ENCODE results near the gene ENOSF1.
A peak's percentile ranks its signal among the peaks of the same experiment; 100 is the strongest.
"Not testable (repeated sequence)": the region's sequence is repeated elsewhere in the genome, so short reads cannot be mapped to it uniquely, and the experiment has no call there.

The ENOSF1 gene

DNA sequence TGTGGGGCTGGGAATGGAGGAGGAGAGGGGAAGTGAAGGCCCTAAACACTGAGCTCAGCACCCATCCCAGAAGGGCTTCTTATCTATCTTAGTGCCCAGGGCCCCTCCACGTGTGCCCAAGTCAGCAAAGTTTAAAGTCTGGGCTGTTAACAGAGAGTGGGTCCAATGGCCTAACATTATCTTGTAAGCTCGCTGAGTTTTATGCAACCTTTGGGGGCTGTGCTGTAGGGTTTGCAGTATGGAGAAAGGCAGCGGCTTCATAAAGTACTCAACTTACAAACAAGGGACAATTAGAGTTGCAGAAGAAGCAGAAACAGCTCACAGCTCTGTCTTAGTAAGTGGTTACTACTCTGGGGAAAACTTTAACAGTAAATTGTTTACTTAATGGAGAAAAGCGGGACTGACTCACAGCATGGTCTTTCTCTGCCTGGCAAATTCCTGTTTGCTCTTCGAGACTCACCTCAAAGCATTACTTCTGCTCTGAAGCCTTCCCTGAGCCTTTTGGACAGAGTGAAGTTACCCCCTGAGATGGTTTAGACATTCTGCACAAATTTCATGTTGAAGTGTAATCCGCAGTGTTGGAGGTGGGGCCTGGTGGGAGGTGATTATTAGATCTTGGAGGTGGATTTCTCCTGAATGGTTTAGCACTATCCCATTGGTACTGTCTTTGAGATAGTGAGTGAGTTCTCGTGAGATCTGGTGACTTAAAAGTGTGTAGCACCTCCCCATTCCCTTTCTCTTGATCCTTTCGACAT is 9.0 kb downstream of the ENOSF1 start:
- Histone ChIP-seq H3K4me1 (ENCODE audit: control insufficient read depth, insufficient read depth, low read length) (peaks cover 18% of the 10 kb centered on the region), H3K4me3 (ENCODE audit: low read length) (no peak overlapping the region), H3K36me3 (ENCODE audit: control insufficient read depth, insufficient read depth, low read length, severe bottlenecking) (peaks cover 13% of the 10 kb centered on the region), H3K27me3 (replicated peaks; ENCODE audit: control insufficient read depth, insufficient read depth, low read length) (no peaks in the 10 kb centered on the region), H3K9me3 (ENCODE audit: control insufficient read depth, low read length) (no peaks in the 10 kb centered on the region), H3K9ac (ENCODE audit: low read length) (no peak overlapping the region)
- peak; percentile 41 for DNase-seq (ENCODE audit: low read depth)

GRCh38 chr18:697800-698199 is 14.6 kb downstream of the ENOSF1 start:
- no peak overlapping the region for H3K9ac ChIP-seq (ENCODE audit: low read length)
- no peaks in the 10 kb centered on the region for H3K9me3 ChIP-seq (ENCODE audit: control insufficient read depth, low read length)
- H3K27me3 ChIP-seq (replicated peaks; ENCODE audit: control insufficient read depth, insufficient read depth, low read length): no peaks in the 10 kb centered on the region
- H3K4me3 ChIP-seq (ENCODE audit: low read length): no peak overlapping the region
- peaks cover 6% of the 10 kb centered on the region for H3K4me1 ChIP-seq (ENCODE audit: control insufficient read depth, insufficient read depth, low read length)
- DNase-seq (ENCODE audit: low read depth): no peak
- peaks cover 24% of the 10 kb centered on the region for H3K36me3 ChIP-seq (ENCODE audit: control insufficient read depth, insufficient read depth, low read length, severe bottlenecking)

DNA sequence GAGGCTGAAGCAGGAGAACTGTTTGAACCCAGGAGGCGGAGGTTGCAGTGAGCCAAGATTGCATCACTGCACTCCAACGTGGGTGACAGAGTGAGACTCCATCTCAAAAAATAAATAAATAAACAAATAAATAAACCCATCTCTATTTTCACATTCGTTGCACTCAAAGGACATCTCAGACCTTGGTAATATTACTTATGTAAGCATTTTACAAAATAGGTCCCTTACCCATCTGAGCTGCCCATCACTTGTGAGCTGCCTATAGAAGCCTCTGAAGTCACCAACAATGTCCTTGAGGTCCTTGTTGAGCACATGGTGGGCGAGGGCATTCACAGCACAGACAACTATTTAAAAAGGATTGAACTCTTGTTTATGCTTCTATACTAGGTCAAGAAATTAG is 15.4 kb downstream of the ENOSF1 start:
- H3K9me3 ChIP-seq (ENCODE audit: control insufficient read depth, low read length): no peaks in the 10 kb centered on the region
- H3K4me3 ChIP-seq (ENCODE audit: low read length): no peak overlapping the region
- no peak overlapping the region for H3K9ac ChIP-seq (ENCODE audit: low read length)
- H3K4me1 ChIP-seq (ENCODE audit: control insufficient read depth, insufficient read depth, low read length): no peaks in the 10 kb centered on the region
- no peaks in the 10 kb centered on the region for H3K27me3 ChIP-seq (replicated peaks; ENCODE audit: control insufficient read depth, insufficient read depth, low read length)
- peaks cover 30% of the 10 kb centered on the region for H3K36me3 ChIP-seq (ENCODE audit: control insufficient read depth, insufficient read depth, low read length, severe bottlenecking)
- DNase-seq (ENCODE audit: low read depth): no peak

- DNase-seq (ENCODE audit: low read depth): no peak
- Histone ChIP-seq H3K36me3 (ENCODE audit: control insufficient read depth, insufficient read depth, low read length, severe bottlenecking) (peaks cover 44% of the 10 kb centered on the region), H3K4me1 (ENCODE audit: control insufficient read depth, insufficient read depth, low read length) (no peaks in the 10 kb centered on the region), H3K27me3 (replicated peaks; ENCODE audit: control insufficient read depth, insufficient read depth, low read length) (no peaks in the 10 kb centered on the region), H3K9ac (ENCODE audit: low read length) (no peak overlapping the region), H3K9me3 (ENCODE audit: control insufficient read depth, low read length) (no peaks in the 10 kb centered on the region), H3K4me3 (ENCODE audit: low read length) (no peak overlapping the region)
These were observed 18.8 kb downstream of the ENOSF1 start for GRCh38 chr18:693466-694187.

DNA sequence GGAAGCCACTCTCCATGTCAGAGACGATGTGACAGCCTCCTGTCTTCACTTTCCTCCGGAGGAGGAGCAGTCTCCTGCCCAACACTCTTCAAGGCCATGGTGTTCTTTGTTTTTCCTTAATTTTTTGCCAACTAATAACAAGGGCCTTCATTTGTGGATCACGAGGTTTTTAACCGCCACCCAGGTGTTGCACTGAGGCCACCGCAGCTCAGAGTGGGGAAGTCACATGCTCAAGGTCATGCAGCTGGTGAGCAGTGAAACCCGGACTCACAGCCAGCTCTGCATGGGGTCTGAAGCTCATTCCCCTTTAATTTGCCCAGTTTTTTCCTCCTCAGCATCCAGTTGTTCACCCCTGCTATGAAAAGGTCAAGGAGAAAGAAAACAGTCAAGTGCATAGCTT is 19.6 kb downstream of the ENOSF1 start:
- Histone ChIP-seq H3K9me3 (ENCODE audit: control insufficient read depth, low read length) (no peaks in the 10 kb centered on the region), H3K4me3 (ENCODE audit: low read length) (no peak overlapping the region), H3K9ac (ENCODE audit: low read length) (no peak overlapping the region), H3K4me1 (ENCODE audit: control insufficient read depth, insufficient read depth, low read length) (no peaks in the 10 kb centered on the region), H3K36me3 (ENCODE audit: control insufficient read depth, insufficient read depth, low read length, severe bottlenecking) (peaks cover 40% of the 10 kb centered on the region), H3K27me3 (replicated peaks; ENCODE audit: control insufficient read depth, insufficient read depth, low read length) (no peaks in the 10 kb centered on the region)
- no peak for DNase-seq (ENCODE audit: low read depth)

DNA sequence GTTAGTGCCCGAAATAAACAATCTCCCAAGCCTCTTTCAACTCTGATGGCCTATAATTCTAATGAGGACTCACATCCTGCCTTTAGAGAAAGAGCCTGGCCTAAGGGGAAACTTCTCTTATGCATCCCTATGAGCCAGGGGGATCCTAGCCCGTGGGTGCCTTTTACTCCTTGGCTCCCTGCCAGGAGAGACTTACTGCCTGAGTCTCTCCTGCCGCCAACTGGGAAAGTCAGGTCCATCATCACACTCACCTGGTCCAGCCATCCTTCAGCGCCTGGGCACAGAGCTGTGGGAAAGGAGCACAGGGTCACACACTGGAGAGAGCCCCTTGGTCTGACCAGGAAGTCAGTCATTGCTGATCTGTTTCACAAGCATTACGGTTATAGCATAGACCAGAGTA is 24.1 kb downstream of the ENOSF1 start:
- Histone ChIP-seq H3K4me1 (ENCODE audit: control insufficient read depth, insufficient read depth, low read length) (no peaks in the 10 kb centered on the region), H3K9me3 (ENCODE audit: control insufficient read depth, low read length) (no peaks in the 10 kb centered on the region), H3K36me3 (ENCODE audit: control insufficient read depth, insufficient read depth, low read length, severe bottlenecking) (peaks cover 53% of the 10 kb centered on the region), H3K9ac (ENCODE audit: low read length) (no peak overlapping the region), H3K4me3 (ENCODE audit: low read length) (no peak overlapping the region), H3K27me3 (replicated peaks; ENCODE audit: control insufficient read depth, insufficient read depth, low read length) (no peaks in the 10 kb centered on the region)
- DNase-seq (ENCODE audit: low read depth): no peak

DNA sequence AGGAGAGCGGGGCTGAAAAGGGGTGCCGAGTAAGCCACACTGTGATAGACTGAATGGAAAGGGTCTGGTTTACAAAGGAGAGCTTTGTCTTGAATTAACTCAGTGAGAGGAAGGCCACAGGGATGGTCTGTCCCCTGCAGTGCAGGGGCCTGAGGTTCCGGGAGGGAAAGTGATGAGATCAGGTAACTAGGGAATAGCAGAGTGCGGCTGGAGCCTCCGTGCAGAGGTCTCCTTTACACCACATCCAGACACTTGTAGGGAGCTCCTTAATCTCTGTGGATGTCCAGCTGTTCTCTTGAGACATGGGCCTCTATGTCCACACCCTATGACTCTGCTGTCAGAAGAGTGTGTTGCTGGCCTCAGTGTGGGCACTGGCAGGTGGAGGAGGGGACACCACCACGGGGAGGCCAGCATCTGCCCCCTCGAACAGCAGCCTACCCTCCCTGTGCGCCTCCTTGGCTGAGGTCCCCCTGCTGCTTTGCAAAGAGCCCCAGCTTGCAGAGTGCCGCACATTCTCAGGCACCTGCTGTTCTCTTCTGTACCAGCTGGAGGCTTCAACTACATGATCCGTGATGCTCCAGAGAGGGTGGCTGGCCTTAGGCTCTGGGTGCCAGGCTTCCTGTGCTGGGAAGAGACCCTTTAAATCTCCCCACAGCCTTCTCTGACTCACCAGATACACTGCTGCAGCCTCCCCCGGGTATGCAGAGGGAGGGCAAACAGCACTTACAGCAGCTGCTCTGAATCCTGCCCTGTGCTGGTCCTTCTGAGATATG is 25.9 kb downstream of the ENOSF1 start:
- no peaks in the 10 kb centered on the region for H3K9me3 ChIP-seq (ENCODE audit: control insufficient read depth, low read length)
- H3K9ac ChIP-seq (ENCODE audit: low read length): no peak overlapping the region
- no peaks in the 10 kb centered on the region for H3K27me3 ChIP-seq (replicated peaks; ENCODE audit: control insufficient read depth, insufficient read depth, low read length)
- no peaks in the 10 kb centered on the region for H3K4me1 ChIP-seq (ENCODE audit: control insufficient read depth, insufficient read depth, low read length)
- peaks cover 52% of the 10 kb centered on the region for H3K36me3 ChIP-seq (ENCODE audit: control insufficient read depth, insufficient read depth, low read length, severe bottlenecking)
- no peak for DNase-seq (ENCODE audit: low read depth)
- no peak overlapping the region for H3K4me3 ChIP-seq (ENCODE audit: low read length)

GRCh38 chr18:685438-685837 is 27.0 kb downstream of the ENOSF1 start:
- Histone ChIP-seq H3K9ac (ENCODE audit: low read length) (no peak overlapping the region), H3K4me3 (ENCODE audit: low read length) (no peak overlapping the region), H3K27me3 (replicated peaks; ENCODE audit: control insufficient read depth, insufficient read depth, low read length) (no peaks in the 10 kb centered on the region), H3K4me1 (ENCODE audit: control insufficient read depth, insufficient read depth, low read length) (no peaks in the 10 kb centered on the region), H3K9me3 (ENCODE audit: control insufficient read depth, low read length) (no peaks in the 10 kb centered on the region), H3K36me3 (ENCODE audit: control insufficient read depth, insufficient read depth, low read length, severe bottlenecking) (peaks cover 53% of the 10 kb centered on the region)
- DNase-seq (ENCODE audit: low read depth): no peak

- DNase-seq (ENCODE audit: low read depth): no peak
- Histone ChIP-seq H3K4me1 (ENCODE audit: control insufficient read depth, insufficient read depth, low read length) (no peaks in the 10 kb centered on the region), H3K9me3 (ENCODE audit: control insufficient read depth, low read length) (no peaks in the 10 kb centered on the region), H3K27me3 (replicated peaks; ENCODE audit: control insufficient read depth, insufficient read depth, low read length) (no peaks in the 10 kb centered on the region), H3K9ac (ENCODE audit: low read length) (no peak overlapping the region), H3K36me3 (ENCODE audit: control insufficient read depth, insufficient read depth, low read length, severe bottlenecking) (peaks cover 52% of the 10 kb centered on the region), H3K4me3 (ENCODE audit: low read length) (no peak overlapping the region)
These were observed 28.9 kb downstream of the ENOSF1 start for GRCh38 chr18:683531-683930.

GRCh38 chr18:682833-683232 is 29.6 kb downstream of the ENOSF1 start:
- DNase-seq (ENCODE audit: low read depth): no peak
- Histone ChIP-seq H3K4me1 (ENCODE audit: control insufficient read depth, insufficient read depth, low read length) (no peaks in the 10 kb centered on the region), H3K9me3 (ENCODE audit: control insufficient read depth, low read length) (no peaks in the 10 kb centered on the region), H3K27me3 (replicated peaks; ENCODE audit: control insufficient read depth, insufficient read depth, low read length) (no peaks in the 10 kb centered on the region), H3K9ac (ENCODE audit: low read length) (no peak overlapping the region), H3K4me3 (ENCODE audit: low read length) (no peak overlapping the region), H3K36me3 (ENCODE audit: control insufficient read depth, insufficient read depth, low read length, severe bottlenecking) (peaks cover 59% of the 10 kb centered on the region)

- H3K9me3 ChIP-seq (ENCODE audit: control insufficient read depth, low read length); H3K9ac ChIP-seq (ENCODE audit: low read length); H3K27me3 ChIP-seq (replicated peaks; ENCODE audit: control insufficient read depth, insufficient read depth, low read length); DNase-seq (ENCODE audit: low read depth); H3K4me3 ChIP-seq (ENCODE audit: low read length); H3K4me1 ChIP-seq (ENCODE audit: control insufficient read depth, insufficient read depth, low read length): not testable (repeated sequence)
- peaks cover 60% of the 10 kb centered on the region for H3K36me3 ChIP-seq (ENCODE audit: control insufficient read depth, insufficient read depth, low read length, severe bottlenecking)
These were observed 30.0 kb downstream of the ENOSF1 start for GRCh38 chr18:682416-682815.
